WTC11 (cell line): ENCODE measurements around the gene FRMD4A.

ENCODE experiments used
- ATF3 ChIP-seq: sonication (generic); formaldehyde crosslinking; conservative IDR thresholded peaks from 2 replicates; pipeline ENCODE4 v1.8.1; 2022; ENCODE audit warnings: mild to moderate bottlenecking, missing genetic modification reagents
- CBFB ChIP-seq: sonication (generic); formaldehyde crosslinking; IDR thresholded peaks from 2 replicates; pipeline ENCODE4 v1.8.1; 2022; ENCODE audit warnings: mild to moderate bottlenecking, low read depth, missing genetic modification reagents
- FOXJ3 ChIP-seq: sonication (generic); formaldehyde crosslinking; IDR thresholded peaks from 2 replicates; pipeline ENCODE4 v1.9.0; 2021; ENCODE audit warnings: missing genetic modification reagents, mild to moderate bottlenecking, borderline replicate concordance
- SP1 ChIP-seq: sonication (generic); formaldehyde crosslinking; conservative IDR thresholded peaks from 2 replicates; pipeline ENCODE4 v1.8.1; 2022; ENCODE audit warnings: missing genetic modification reagents
- TCF7 ChIP-seq: sonication (generic); formaldehyde crosslinking; IDR thresholded peaks from 2 replicates; pipeline ENCODE4 v1.8.0; 2022; ENCODE audit warnings: mild to moderate bottlenecking, low read depth, missing genetic modification reagents, moderate library complexity
- ZNF121 ChIP-seq: sonication (generic); formaldehyde crosslinking; IDR thresholded peaks from 2 replicates; pipeline ENCODE4 v1.8.0; 2023; ENCODE audit warnings: missing genetic modification reagents
- TF ChIP-seq, protein P1 (sequence below): fragments of 200-600 bp; IDR thresholded peaks from 2 replicates; pipeline ENCODE4 v1.8.0; 2022; ENCODE audit warnings: antibody characterized with exemption
- TF ChIP-seq, protein P2 (sequence below): sonication (generic); formaldehyde crosslinking; conservative IDR thresholded peaks from 2 replicates; pipeline ENCODE4 v1.8.1; 2023; ENCODE audit warnings: mild to moderate bottlenecking, low read depth, missing genetic modification reagents, moderate library complexity
- TF ChIP-seq, protein P3 (sequence below): sonication (generic); formaldehyde crosslinking; IDR thresholded peaks from 2 replicates; pipeline ENCODE4 v1.8.1; 2022; ENCODE audit warnings: low read depth, missing genetic modification reagents, borderline replicate concordance
- TF ChIP-seq, protein P4 (sequence below): sonication (generic); formaldehyde crosslinking; IDR thresholded peaks from 2 replicates; pipeline ENCODE4 v1.8.1; 2023; ENCODE audit warnings: mild to moderate bottlenecking, missing genetic modification reagents, moderate library complexity

DNA sequence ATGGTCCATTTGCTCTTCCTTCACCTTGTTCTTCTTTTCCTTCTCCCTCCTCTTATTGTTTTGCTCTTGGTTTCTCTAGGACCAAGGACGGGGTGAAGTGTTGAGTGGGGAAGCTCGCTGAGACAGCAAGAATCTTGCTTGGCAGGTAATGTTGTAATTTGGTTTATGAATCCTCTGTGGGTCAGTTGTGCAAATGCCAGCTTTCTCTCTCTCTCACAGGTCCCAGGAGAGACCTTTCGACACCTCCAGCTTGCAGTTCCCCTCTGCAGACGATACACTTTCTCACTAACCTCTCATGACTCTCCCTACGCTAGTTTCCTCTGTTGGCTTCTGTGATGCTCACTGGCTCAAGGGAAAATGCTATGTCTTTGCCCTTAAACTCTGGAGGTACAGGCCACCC lies 77.0 kb downstream of the FRMD4A start:
- TF ChIP-seq TCF7 (CRISPR knock-in tag): no peak
- TF ChIP-seq, protein P1, sequence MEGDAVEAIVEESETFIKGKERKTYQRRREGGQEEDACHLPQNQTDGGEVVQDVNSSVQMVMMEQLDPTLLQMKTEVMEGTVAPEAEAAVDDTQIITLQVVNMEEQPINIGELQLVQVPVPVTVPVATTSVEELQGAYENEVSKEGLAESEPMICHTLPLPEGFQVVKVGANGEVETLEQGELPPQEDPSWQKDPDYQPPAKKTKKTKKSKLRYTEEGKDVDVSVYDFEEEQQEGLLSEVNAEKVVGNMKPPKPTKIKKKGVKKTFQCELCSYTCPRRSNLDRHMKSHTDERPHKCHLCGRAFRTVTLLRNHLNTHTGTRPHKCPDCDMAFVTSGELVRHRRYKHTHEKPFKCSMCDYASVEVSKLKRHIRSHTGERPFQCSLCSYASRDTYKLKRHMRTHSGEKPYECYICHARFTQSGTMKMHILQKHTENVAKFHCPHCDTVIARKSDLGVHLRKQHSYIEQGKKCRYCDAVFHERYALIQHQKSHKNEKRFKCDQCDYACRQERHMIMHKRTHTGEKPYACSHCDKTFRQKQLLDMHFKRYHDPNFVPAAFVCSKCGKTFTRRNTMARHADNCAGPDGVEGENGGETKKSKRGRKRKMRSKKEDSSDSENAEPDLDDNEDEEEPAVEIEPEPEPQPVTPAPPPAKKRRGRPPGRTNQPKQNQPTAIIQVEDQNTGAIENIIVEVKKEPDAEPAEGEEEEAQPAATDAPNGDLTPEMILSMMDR: no peak
- TF ChIP-seq CBFB: no peak
- TF ChIP-seq, protein P2, sequence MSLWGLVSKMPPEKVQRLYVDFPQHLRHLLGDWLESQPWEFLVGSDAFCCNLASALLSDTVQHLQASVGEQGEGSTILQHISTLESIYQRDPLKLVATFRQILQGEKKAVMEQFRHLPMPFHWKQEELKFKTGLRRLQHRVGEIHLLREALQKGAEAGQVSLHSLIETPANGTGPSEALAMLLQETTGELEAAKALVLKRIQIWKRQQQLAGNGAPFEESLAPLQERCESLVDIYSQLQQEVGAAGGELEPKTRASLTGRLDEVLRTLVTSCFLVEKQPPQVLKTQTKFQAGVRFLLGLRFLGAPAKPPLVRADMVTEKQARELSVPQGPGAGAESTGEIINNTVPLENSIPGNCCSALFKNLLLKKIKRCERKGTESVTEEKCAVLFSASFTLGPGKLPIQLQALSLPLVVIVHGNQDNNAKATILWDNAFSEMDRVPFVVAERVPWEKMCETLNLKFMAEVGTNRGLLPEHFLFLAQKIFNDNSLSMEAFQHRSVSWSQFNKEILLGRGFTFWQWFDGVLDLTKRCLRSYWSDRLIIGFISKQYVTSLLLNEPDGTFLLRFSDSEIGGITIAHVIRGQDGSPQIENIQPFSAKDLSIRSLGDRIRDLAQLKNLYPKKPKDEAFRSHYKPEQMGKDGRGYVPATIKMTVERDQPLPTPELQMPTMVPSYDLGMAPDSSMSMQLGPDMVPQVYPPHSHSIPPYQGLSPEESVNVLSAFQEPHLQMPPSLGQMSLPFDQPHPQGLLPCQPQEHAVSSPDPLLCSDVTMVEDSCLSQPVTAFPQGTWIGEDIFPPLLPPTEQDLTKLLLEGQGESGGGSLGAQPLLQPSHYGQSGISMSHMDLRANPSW (CRISPR knock-in tag): no peak
- no peak for TF ChIP-seq SP1 (CRISPR knock-in tag)
- TF ChIP-seq, protein P3, sequence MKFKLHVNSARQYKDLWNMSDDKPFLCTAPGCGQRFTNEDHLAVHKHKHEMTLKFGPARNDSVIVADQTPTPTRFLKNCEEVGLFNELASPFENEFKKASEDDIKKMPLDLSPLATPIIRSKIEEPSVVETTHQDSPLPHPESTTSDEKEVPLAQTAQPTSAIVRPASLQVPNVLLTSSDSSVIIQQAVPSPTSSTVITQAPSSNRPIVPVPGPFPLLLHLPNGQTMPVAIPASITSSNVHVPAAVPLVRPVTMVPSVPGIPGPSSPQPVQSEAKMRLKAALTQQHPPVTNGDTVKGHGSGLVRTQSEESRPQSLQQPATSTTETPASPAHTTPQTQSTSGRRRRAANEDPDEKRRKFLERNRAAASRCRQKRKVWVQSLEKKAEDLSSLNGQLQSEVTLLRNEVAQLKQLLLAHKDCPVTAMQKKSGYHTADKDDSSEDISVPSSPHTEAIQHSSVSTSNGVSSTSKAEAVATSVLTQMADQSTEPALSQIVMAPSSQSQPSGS: no peak
- TF ChIP-seq FOXJ3 (CRISPR knock-in tag): no peak
- TF ChIP-seq ATF3: no peak
- TF ChIP-seq ZNF121: no peak
- TF ChIP-seq, protein P4, sequence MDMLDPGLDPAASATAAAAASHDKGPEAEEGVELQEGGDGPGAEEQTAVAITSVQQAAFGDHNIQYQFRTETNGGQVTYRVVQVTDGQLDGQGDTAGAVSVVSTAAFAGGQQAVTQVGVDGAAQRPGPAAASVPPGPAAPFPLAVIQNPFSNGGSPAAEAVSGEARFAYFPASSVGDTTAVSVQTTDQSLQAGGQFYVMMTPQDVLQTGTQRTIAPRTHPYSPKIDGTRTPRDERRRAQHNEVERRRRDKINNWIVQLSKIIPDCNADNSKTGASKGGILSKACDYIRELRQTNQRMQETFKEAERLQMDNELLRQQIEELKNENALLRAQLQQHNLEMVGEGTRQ: no peak
